Activated naive CD4-positive, alpha-beta T cell treated with anti-CD3 and anti-CD28 coated beads, Interleukin-2, amount 50 U/mL, for 72 hours (primary cell): ENCODE results near the gene CABLES1. TPM values are rescaled to one million over a fixed set of nuclear protein-coding genes. Genes with fewer than 3 reads are reported as not detected.
"Not testable (repeated sequence)": the region's sequence is repeated elsewhere in the genome, so short reads cannot be mapped to it uniquely, and the experiment has no call there.

ENCODE experiments used
- ATAC-seq, 2 donors: fragments of 150-1000 bp; cut with Tn5 transposase; 2 replicates each; pipeline ENCODE4 v1.10.0; 2021; ENCODE audit warnings: mild to moderate bottlenecking in 2 of 2, moderate library complexity in 2 of 2
- DNase-seq, 2 donors: peaks; one replicate each; pipeline ENCODE4 v3.0.0; 2021 to 2022; ENCODE audit warnings: low spot score in 2 of 2
- H3K27ac Mint-ChIP-seq, 2 donors: one replicate each; pipeline ENCODE4 v1.8.0; 2022; ENCODE audit warnings: mild to moderate bottlenecking in 2 of 2, mixed read lengths in 2 of 2
- H3K36me3 Mint-ChIP-seq, 2 donors: one replicate each; pipeline ENCODE4 v1.8.0; 2022; ENCODE audit warnings: mixed read lengths in 2 of 2
- H3K9me3 Mint-ChIP-seq, 2 donors: one replicate each; pipeline ENCODE4 v1.8.0; 2022; ENCODE audit warnings: mixed read lengths in 2 of 2
- total RNA-seq, 2 donors: library from RNA; stranded (reverse); gene quantifications; one replicate each; pipeline ENCODE4 v1.2.3, GENCODE V29; 2022

The CABLES1 gene
- total RNA-seq, 2 donors from 2014 or later = 5.6 to 6.5 TPM

GRCh38 chr18:23105581-23106219 is 29.6 kb upstream of the CABLES1 start:
- DNase-seq (no peak), ATAC-seq (no peak)
- Mint-ChIP-seq H3K27ac (no peak overlapping the region), H3K36me3 (no peaks in the 10 kb centered on the region), H3K9me3 (no peaks in the 10 kb centered on the region)

GRCh38 chr18:23106575-23106974 is 28.7 kb upstream of the CABLES1 start:
- ATAC-seq = no peak
- H3K27ac Mint-ChIP-seq = no peak overlapping the region
- DNase-seq = no peak
- peaks cover 0 to 4% of the 10 kb centered on the region in 2 donors for H3K9me3 Mint-ChIP-seq
- H3K36me3 Mint-ChIP-seq = peaks cover 0 to 7% of the 10 kb centered on the region in 2 donors

- Mint-ChIP-seq H3K9me3 (peaks cover 4 to 7% of the 10 kb centered on the region in 2 donors), H3K27ac (no peak overlapping the region), H3K36me3 (peaks cover 5 to 8% of the 10 kb centered on the region in 2 donors)
- ATAC-seq (no peak), DNase-seq (no peak)
These were observed 27.6 kb upstream of the CABLES1 start for GRCh38 chr18:23107718-23108117.

- H3K27ac Mint-ChIP-seq = no peak overlapping the region
- DNase-seq (no peak), ATAC-seq (no peak)
- peaks cover 6 to 8% of the 10 kb centered on the region in 2 donors for H3K36me3 Mint-ChIP-seq
- peaks cover 6 to 8% of the 10 kb centered on the region in 2 donors for H3K9me3 Mint-ChIP-seq
These were observed 26.8 kb upstream of the CABLES1 start for GRCh38 chr18:23108496-23108895.

- H3K9me3 Mint-ChIP-seq, DNase-seq, ATAC-seq, H3K27ac Mint-ChIP-seq, H3K36me3 Mint-ChIP-seq: not testable (repeated sequence)
These were observed 26.1 kb upstream of the CABLES1 start for GRCh38 chr18:23109163-23109562.

GRCh38 chr18:23113576-23113975 is 21.7 kb upstream of the CABLES1 start:
- Mint-ChIP-seq H3K36me3 (peaks cover 6 to 8% of the 10 kb centered on the region in 2 donors), H3K27ac (no peak overlapping the region), H3K9me3 (peaks cover 6 to 8% of the 10 kb centered on the region in 2 donors)
- ATAC-seq (no peak), DNase-seq (no peak)

GRCh38 chr18:23114171-23114881 is 21.0 kb upstream of the CABLES1 start:
- DNase-seq (no peak), ATAC-seq (no peak)
- H3K27ac Mint-ChIP-seq = no peak overlapping the region
- peaks cover 6 to 8% of the 10 kb centered on the region in 2 donors for H3K36me3 Mint-ChIP-seq
- H3K9me3 Mint-ChIP-seq = peaks cover 6 to 8% of the 10 kb centered on the region in 2 donors

- peaks cover 6 to 8% of the 10 kb centered on the region in 2 donors for H3K9me3 Mint-ChIP-seq
- no peak for ATAC-seq
- H3K36me3 Mint-ChIP-seq = peaks cover 6 to 8% of the 10 kb centered on the region in 2 donors
These were observed 20.4 kb upstream of the CABLES1 start for GRCh38 chr18:23114911-23115310.

GRCh38 chr18:23115683-23116096 is 19.6 kb upstream of the CABLES1 start:
- ATAC-seq = no peak
- DNase-seq = no peak
- Mint-ChIP-seq H3K9me3 (peaks cover 6 to 8% of the 10 kb centered on the region in 2 donors), H3K27ac (no peak overlapping the region), H3K36me3 (peaks cover 6 to 8% of the 10 kb centered on the region in 2 donors)

More at GRCh38 chr18:23114911-23115310, 20.4 kb upstream of the CABLES1 start:
- no peak overlapping the region for H3K27ac Mint-ChIP-seq
- DNase-seq = no peak

- H3K9me3 Mint-ChIP-seq = no peaks in the 10 kb centered on the region
- DNase-seq (no peak), ATAC-seq (no peak)
- no peaks in the 10 kb centered on the region for H3K36me3 Mint-ChIP-seq
- H3K27ac Mint-ChIP-seq = no peak overlapping the region
These were observed 14.2 kb upstream of the CABLES1 start for GRCh38 chr18:23121133-23121532.

GRCh38 chr18:23122334-23123229 is 12.7 kb upstream of the CABLES1 start:
- no peak for ATAC-seq
- Mint-ChIP-seq H3K27ac (no peak overlapping the region), H3K9me3 (no peaks in the 10 kb centered on the region), H3K36me3 (no peaks in the 10 kb centered on the region)
- no peak for DNase-seq

GRCh38 chr18:23126376-23127056 is 8.8 kb upstream of the CABLES1 start:
- no peak overlapping the region for H3K27ac Mint-ChIP-seq
- no peaks in the 10 kb centered on the region for H3K36me3 Mint-ChIP-seq
- H3K9me3 Mint-ChIP-seq = no peaks in the 10 kb centered on the region
- ATAC-seq (no peak), DNase-seq (no peak)

GRCh38 chr18:23127090-23127489 is 8.2 kb upstream of the CABLES1 start:
- Mint-ChIP-seq H3K36me3 (no peaks in the 10 kb centered on the region), H3K27ac (no peak overlapping the region), H3K9me3 (no peaks in the 10 kb centered on the region)
- no peak for ATAC-seq
- no peak for DNase-seq

GRCh38 chr18:23129355-23130002 is 5.8 kb upstream of the CABLES1 start:
- no peaks in the 10 kb centered on the region for H3K36me3 Mint-ChIP-seq
- no peak overlapping the region for H3K27ac Mint-ChIP-seq
- no peaks in the 10 kb centered on the region for H3K9me3 Mint-ChIP-seq
- no peak for ATAC-seq
- DNase-seq = no peak

- peaks cover 0 to 2% of the 10 kb centered on the region in 2 donors for H3K36me3 Mint-ChIP-seq
- ATAC-seq (peak; percentile 25 to 49), DNase-seq (peak in 1 of 2 donors; percentile 72)
- no peak overlapping the region for H3K27ac Mint-ChIP-seq
- no peaks in the 10 kb centered on the region for H3K9me3 Mint-ChIP-seq
These were observed 3.5 kb upstream of the CABLES1 start for GRCh38 chr18:23131693-23132319.
